ENCODE results near the gene RSAD2.

RSAD2 gene

GRCh38 chr2:6908291-6908690 is 30.7 kb downstream of the RSAD2 start:
- no peak for DNase-seq

- peak; percentile 74 for DNase-seq
Measured at GRCh38 chr2:6909431-6910385, 32.1 kb downstream of the RSAD2 start.

GRCh38 chr2:6911721-6912120 is 34.1 kb downstream of the RSAD2 start:
- DNase-seq = no peak

GRCh38 chr2:6913415-6914157 is 36.0 kb downstream of the RSAD2 start:
- DNase-seq = peak; percentile 50

- DNase-seq = no peak
Measured at GRCh38 chr2:6914828-6915227, 37.3 kb downstream of the RSAD2 start.

GRCh38 chr2:6915399-6915798 is 37.8 kb downstream of the RSAD2 start:
- DNase-seq = no peak

- no peak for DNase-seq
Measured at GRCh38 chr2:6916224-6916623, 38.6 kb downstream of the RSAD2 start.

GRCh38 chr2:6916736-6917070 is 39.1 kb downstream of the RSAD2 start:
- no peak for DNase-seq

- DNase-seq = peak; percentile 71
Measured at GRCh38 chr2:6917071-6917760, 39.6 kb downstream of the RSAD2 start, which contains the start of gene RNF144A. Gene RNF144A (plus strand): TSS chr2:6917412. CDS start chr2:6996927, 79,515 bp downstream.

- DNase-seq = no peak
Measured at GRCh38 chr2:6917761-6918421, 40.3 kb downstream of the RSAD2 start.

GRCh38 chr2:6919901-6920742 is 42.5 kb downstream of the RSAD2 start:
- DNase-seq = no peak

GRCh38 chr2:6920743-6921064 is 43.1 kb downstream of the RSAD2 start:
- no peak for DNase-seq

GRCh38 chr2:6921321-6921922 is 43.8 kb downstream of the RSAD2 start:
- no peak for DNase-seq

GRCh38 chr2:6922201-6922656 is 44.7 kb downstream of the RSAD2 start:
- DNase-seq = no peak

- DNase-seq = no peak
Measured at GRCh38 chr2:6923319-6923718, 45.7 kb downstream of the RSAD2 start.

- no peak for DNase-seq
Measured at GRCh38 chr2:6924101-6924923, 46.7 kb downstream of the RSAD2 start.

GRCh38 chr2:6924924-6925409 is 47.4 kb downstream of the RSAD2 start:
- DNase-seq = no peak

- DNase-seq = no peak
Measured at GRCh38 chr2:6926071-6926732, 48.6 kb downstream of the RSAD2 start.

- DNase-seq = no peak
Measured at GRCh38 chr2:6927186-6927585, 49.6 kb downstream of the RSAD2 start.

GRCh38 chr2:6927753-6928152 is 50.2 kb downstream of the RSAD2 start:
- DNase-seq = no peak
